CD4-positive, alpha-beta T cell treated with Interleukin-4 for 4 hours (primary cell): Measurements from ENCODE around the gene RPS6KC1.
"Not testable (repeated sequence)": the region's sequence is repeated elsewhere in the genome, so short reads cannot be mapped to it uniquely, and the experiment has no call there.

Source experiments
- DNase-seq: peaks from one replicate; pipeline ENCODE4 v3.0.0-alpha.2; 2020

Gene RPS6KC1

DNA sequence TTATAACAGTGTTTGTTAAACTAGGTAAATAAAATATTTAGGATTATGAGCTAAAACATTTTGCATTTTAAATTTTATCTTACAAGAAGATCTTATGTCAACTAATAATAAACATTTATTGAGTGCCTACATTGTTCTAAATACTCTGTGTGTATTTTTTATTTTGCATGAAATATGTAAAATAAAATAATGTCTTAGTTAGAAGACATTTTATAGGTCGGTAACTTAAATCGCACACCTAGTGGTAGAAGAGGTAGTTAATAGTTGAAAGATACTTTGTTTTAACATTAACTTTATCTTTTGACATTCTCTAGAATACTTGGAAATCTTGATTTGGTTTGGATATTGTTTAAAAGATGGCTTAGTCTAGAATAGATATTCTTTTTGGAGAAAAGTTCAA is 60.5 kb downstream of the RPS6KC1 start:
- no peak for DNase-seq

DNA sequence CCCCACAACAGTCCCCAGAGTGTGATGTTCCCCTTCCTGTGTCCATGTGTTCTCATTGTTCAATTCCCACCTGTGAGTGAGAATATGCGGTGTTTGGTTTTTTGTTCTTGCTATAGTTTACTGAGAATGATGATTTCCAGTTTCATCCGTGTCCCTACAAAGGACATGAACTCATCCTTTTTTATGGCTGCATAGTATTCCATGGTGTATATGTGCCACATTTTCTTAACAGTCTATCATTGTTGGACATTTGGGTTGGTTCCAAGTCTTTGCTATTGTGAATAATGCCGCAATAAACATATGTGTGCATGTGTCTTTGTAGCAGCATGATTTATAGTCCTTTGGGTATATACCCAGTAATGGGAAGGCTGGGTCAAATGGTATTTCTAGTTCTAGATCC is 61.7 kb downstream of the RPS6KC1 start:
- not testable (repeated sequence) for DNase-seq

DNA sequence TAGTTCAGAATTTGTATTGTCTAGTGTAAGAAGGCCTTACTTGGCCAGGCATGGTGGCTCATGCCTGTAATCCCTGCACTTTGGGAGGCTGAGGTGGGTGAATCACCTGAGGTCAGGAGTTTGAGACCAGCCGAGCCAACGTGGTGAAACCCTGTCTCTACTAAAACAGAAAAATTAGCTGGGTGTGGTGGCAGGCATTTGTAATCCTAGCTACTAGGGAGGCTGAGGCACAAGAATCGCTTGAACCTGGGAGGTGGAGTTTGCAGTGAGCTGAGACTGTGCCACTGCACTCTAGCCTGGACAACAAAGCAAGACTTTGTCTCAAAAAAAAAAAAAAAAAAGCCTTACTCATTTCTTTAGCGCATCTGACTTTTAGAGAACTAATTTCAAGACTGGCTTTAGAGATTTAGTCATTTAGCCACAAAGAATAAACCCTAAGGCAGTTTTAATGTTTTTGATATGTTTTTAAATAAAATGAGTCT is 66.7 kb downstream of the RPS6KC1 start:
- not testable (repeated sequence) for DNase-seq

DNA sequence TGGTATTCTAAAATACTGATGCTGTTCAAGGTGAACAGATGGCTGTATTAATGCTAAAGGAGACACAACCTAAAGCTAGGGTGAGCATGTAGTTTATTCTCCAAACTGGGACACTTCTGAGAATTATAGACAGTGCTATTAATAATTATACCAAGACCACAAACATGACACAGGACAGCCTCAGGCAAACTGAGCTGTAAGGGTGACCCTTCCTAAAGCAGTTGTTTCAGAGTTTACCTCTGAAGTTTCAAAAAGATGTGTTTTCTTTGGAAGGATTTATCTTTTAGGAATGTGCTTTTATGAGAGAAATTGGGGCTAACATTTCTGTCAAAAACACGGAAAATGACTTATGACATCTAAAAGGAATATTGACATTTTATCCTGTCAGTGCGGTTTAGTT is 68.8 kb downstream of the RPS6KC1 start:
- DNase-seq, result no peak

DNA sequence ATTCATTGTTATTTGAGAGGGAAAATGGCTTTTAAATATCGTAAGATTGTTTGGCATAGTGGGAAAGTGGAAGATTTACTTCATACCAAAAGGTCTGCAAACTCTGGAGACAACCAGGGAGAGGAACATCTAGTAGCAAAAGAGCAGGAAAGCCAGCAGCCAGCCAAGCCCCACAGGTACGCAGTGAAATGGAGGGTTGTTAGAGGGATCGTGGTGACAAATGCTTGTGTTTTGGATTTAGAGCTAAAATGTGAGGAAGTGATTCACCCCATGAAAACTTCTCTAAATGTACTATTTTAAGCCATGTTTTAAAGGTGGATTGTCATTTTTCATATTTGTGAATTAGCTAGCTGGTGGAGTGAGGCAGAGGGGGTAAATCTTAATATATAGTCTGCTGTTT is 69.3 kb downstream of the RPS6KC1 start:
- no peak for DNase-seq

DNA sequence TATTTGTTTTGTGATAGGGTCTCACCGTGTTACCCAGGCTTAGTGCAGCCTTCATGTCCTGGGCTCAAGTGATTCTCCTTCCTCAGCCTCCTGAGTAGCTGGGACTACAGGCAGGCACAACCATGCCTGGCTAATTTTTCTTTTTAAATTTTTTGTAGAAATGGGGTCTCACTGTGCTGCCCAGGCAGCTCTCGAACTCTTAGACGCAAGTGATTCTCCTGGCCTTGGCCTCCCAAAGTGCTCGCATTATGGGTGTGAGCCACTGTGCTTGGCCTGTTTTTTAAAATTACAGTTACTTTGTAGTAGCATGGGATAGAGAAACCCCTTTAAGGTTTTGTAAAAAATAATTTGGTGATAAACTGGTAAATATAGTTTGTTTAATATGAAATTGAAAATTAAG is 69.9 kb downstream of the RPS6KC1 start:
- no peak for DNase-seq

DNA sequence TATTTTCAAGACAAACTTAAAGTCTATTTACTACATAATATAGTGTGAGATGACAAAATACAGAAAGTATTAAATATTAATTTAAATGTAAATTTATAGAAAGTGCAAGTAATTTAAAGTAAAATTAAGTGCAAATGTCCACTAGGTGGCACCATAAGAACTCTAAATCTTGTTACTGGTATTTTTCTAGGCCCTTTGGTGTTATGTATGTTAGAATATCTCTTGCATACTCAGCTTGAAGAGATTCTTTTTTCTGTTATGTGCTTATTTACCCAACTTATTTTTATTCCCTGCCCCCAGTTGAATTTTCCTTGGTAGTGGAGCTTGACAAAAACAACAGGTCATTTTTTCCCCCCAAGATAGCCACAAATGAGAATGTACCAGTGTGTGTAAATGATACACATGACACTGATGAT is 71.5 kb downstream of the RPS6KC1 start:
- DNase-seq, result peak; percentile 52

DNA sequence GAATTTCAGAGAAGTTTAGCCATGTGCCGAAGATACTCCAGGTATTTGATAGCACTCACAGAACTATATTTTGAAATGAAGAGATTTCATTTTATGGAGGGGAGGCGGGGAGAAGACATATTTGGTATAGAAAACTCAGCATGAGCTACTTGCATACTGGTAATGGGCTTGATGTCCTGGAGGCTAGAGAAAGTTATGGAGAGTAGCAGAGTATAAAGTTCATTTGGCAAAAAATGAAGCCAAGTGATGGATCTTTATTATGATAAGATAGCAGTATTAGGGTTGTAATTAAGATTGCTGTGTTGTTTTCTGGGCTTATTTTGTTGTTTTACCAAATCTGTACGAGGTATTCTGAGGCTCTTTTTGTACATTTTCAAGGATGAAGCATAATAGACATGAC is 72.0 kb downstream of the RPS6KC1 start:
- no peak for DNase-seq

DNA sequence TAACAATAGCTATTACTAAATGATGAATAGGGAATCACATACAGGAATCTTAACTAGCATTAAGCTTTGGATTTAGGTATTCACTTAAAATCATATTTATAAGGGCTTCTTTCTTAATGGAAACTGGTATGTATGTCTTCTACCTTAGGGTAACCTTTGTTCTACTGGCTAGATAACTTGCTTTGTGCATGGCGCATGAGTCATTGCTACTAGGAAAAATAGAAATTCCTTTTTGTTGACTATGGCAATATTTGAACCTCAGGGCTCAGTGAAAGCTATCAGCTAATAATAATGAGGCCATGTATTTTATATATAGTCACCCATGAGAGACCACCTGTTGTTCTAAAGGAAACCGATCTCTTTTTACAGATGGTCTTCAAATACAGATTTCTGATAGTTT is 72.5 kb downstream of the RPS6KC1 start:
- no peak for DNase-seq

DNA sequence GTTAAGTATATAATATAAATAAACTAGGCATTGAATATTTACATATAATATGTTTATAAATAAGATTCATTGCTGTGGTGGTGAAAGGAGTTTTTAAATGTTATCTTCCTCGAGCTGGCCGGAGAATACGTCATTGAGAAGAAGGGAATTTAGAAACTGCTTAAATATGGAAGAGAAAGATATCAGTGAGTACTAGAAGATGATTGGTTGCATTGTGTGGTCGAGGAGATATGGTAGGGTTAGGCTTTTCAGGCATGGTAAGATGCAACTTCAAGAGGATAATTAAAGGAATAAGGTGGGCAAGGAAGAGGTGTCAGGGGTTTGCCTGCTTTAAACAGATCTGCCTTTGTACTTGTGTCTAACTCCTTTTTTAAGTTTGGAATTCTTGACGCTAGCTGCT is 73.5 kb downstream of the RPS6KC1 start:
- no peak for DNase-seq

DNA sequence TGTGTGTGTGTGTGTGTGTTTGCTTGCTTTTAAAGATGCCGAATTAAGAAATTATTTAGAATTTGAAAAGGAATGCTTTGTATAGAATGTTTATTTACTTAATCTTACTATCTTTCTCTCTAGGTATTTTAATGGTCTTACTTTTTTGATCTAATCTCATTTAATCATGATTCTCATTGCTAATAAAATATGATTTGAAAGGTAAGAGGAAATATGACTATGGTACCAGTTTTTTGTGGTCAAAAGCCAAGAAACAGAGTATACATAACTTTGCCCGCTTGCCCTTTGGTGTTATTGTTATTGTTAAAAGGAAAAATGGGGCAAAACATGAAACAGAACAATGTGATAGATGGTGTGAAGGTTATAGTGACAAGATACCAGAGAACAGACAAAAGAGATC is 74.6 kb downstream of the RPS6KC1 start:
- DNase-seq, result no peak

DNA sequence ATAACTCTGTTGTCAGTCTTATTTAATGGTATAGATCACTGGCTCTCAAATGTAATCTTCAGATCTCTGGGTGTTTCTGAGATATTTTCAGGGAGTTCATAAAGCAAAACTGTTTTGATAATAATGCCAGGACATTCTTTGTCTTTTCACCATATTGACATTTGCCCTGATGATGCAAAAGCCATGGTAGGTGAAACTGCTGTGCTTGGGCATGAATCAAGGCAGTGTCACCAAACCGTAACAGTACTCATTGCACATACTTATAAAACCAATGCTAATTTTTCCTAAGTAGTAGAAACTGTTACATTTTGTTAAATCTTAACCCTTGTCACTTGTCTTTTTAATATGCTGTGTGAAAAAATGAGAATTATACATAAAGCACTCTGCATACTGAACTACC is 76.0 kb downstream of the RPS6KC1 start:
- no peak for DNase-seq

DNA sequence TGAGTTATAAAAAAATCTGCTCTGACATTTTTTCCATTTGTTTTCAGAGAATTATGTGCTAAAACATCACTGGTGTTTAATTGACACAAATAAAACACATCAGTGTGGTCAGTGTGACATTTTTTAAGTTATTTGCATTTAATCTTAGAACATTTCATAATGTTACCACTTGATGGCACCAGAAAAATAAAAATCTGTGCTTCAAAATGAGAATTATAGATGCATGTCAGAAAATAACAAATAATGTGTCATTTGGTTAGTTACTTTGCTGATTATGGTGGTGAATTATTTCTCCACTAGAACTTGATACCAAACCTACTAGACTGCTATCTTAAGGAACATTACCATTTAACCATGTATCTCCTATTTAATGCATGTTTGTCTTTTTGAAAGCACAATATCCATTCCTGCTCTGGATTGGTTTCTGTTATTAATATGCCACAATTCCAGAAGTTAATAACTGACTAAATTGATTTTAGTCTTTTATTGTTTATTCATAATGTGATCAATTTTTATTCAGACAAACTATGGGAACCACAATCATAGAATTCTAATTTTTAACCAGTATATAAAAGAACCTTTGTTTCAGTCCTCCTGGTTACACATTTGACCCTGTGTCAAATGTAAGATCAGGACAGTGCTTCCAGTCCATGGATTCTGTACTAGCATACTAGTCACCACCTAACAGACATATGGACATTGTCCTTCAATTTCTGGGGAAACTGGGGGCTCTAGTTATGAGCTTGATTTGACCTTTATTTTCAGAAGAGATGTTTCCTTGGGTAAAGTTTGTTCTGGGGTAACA is 81.0 kb downstream of the RPS6KC1 start:
- no peak for DNase-seq

DNA sequence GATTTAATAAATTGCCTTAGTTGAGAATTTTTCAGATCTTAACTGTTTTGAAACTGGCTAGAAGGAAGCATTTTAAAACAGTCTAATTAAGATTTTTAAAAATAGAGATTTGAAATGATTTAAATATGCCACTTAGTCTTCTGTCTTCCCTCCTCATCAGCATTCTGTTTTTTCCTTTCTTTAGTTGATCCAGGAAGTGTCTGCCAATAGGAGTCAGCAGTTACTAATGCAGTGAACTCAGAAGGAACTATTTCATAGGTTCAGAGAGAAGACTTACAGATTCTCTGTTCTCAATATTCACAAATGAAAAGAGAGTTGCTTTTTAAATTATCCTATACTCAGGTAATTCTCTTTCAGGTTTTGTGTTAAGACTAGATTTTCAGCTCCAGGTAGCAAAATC is 84.5 kb downstream of the RPS6KC1 start:
- DNase-seq, result no peak

DNA sequence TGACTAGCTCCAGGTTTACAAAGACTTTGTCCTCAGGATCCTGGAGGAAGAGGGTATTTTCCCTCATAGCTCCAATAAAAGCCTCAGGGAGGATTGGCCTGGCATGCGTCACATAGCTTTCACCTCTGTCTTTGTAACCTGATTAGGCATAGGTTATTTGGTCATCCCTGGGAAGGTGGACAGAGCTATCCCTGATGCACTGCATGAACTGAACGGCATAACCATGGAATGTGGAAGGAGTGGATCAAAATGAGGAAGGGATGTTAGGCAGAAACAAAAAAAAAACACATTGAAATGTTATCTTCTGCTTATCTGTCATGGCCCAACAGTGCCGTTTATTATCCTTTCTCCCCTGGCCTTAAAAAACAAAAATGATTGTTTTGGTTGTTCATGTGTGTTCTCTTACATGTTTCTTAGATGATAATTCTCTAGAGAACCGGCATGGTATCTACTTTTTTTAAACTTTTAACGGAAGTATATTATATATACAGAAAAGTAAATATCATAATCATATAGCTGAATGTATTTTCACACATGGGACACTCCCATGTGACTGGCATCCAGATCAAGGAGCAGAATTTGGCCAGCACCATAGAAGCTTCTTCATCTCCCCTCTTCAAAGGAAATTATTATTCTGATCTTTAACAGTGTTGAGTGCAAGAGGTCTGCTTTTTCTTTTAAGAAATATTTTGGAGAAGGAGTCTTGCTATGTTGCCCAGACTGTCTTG is 85.3 kb downstream of the RPS6KC1 start:
- no peak for DNase-seq

DNA sequence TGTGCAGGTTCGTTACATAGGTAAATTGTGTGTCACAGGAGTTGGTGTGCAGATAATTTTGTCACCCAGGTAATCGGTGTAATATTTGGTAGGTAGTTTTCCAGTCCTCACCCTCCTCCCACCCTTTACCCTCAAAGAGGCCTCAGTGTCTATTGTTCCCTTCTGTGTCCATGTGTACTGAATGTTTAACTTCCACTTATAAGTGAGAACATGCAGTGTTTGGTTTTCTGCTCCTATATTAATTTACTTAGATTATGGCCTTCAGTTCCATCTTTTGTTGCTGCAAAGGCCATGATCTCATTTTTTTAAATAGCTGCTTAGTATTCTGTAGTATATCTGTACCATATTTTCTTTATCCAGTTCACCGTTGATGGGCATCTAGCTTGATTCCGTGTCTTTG is 87.3 kb downstream of the RPS6KC1 start:
- no peak for DNase-seq

DNA sequence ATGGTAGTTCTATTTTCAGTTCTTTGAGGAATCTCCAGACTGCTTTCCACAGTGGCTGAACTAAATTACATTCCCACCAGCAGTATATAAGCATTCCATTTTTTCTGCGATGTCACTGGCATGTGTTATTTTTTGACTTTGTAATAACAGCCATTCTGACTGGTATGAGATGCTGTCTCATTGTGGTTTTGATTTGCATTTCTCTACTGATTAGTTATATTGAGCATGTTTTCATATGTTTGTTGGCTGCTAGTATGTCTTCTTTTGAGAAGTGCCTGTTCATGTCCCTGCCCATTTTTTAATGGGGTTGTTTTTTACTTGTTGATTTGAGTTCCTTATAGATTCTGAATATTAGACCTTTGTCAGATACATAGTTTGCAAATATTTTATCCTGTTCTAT is 87.9 kb downstream of the RPS6KC1 start:
- no peak for DNase-seq

DNA sequence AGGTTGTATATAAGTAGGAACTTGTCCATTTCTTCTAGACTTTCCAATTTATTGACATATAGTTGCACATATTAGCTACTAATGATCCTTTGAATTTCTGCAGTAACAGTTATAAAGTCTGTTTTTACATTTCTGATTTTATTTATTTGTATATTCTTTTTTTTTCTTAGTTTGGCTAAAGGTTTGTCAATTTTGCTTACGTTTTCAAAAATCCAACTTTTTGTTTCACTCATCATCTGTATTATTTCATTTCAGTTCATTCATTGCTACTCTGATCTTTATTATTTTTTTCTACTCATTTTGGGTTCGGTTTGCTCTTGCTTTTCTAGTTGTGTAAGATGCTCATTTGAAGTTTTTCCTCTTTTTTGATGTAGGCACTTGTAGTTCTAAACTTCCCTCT is 97.9 kb downstream of the RPS6KC1 start:
- no peak for DNase-seq

DNA sequence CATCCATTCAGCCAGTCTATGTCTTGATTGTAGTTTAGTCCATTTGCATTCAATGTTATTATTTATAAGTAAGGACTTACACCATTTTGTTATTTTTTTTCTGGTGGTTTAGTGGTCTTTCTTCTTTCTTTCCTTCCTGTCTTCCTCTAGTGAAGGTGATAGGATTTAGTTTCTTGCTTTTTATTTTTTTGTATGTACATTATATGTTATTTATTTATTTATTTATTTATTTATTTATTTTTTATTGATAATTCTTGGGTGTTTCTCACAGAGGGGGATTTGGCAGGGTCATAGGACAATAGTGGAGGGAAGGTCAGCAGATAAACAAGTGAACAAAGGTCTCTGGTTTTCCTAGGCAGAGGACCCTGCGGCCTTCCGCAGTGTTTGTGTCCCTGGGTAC is 99.0 kb downstream of the RPS6KC1 start:
- DNase-seq, result not testable (repeated sequence)

DNA sequence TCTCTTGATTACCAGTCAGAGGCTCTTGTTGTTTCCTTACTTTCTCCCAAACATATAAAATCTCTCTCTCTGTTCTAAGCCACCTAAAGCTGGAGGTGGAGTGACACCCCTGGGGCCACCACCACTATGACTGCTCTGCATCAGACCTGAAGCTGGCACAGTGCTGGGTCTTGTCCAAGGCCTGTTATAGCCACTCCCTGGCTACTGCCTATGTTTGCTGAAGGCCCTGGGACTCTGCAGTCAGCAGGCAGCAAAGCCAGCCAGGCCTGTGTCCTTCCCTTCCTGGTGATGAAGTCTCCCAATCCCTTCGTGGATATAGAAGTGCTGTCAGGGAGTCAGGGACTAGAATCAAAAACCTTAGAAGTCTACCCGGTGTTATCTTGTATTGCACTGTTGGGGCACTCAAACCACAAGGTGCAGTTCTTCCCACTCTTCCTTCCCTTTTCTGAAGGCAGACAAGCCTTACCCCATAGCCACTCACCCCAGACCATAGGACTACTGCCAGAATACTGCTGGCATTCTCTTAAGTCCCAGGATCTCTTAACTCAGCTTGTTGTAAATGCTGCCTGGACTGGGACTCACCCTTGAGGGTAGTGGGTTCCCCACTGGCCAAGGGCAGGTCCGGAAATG is 103.1 kb downstream of the RPS6KC1 start:
- DNase-seq, result no peak

DNA sequence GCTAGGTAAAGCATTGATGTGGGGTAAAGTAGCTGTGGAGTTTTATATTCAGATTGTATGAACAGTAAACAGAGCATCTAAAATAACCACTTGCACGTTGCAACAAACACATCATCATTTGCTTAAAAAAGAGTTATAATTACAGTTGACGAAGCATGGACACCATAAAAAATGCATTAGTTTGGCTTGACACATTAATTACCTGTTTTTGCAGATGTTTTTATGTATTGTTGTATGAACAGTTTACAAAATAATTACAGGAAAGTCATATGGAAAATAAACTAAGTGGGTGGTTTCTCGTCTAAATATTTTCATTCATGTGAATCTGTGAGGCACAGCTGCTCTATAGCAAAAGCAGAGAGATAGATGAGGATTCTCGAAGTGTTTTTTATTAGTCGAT is 108.3 kb downstream of the RPS6KC1 start:
- DNase-seq, result no peak

DNA sequence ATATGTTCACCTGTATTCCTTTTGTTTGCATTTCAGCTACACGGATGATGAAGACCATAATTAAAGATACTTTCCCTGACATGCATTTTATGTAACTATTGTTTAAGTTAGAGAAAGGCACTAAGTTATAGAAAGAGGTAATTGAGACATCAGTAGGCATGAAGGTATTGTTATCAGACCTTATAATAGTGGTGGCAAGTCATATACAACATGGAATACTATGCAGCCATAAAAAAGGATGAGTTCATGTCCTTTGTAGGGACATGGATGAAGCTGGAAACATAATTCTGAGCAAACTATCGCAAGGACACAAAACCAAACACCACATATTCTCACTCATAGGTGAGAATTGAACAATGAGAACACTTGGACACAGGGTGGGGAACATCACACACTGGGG is 109.4 kb downstream of the RPS6KC1 start:
- DNase-seq, result not testable (repeated sequence)

DNA sequence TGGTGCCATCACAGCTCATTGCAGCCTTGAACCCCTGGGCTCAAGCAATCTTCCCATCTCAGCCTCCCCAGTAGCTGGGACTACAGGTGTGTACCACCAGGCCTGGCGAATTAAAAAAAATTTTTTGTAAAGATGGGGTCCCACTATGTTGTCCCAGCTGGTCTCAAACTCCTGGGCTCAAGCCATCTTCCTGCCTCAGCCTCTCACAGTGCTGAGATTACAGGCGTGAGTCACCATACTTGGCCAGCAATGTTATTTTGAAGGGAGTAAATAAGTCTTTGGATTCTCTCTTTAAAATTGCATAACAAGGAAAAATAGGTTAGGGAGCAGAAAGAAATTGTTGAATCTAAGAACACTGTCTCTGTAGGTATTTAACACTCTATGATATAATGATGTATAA is 111.3 kb downstream of the RPS6KC1 start:
- DNase-seq, result no peak

DNA sequence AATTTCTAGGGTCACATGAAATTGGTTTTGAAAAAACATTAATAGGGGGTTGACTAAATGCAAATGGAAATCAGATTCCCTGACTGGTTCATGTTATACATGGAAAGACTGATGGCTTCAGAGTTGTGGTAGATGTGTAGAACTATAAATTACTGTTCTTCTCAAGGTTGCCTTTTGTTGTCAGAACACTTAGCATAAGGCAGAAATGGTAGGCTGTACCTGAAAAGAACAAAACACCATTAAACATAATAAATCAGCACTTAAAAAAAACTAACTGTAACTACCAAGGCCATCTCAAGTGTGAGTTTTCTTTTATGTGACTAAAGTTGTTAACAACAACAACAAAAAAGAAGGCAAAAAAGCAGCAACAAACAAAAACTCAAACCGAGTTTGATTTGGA is 111.8 kb downstream of the RPS6KC1 start:
- no peak for DNase-seq
